Natural killer cell (primary cell): ENCODE data around the gene HORMAD2. TPM values are rescaled to one million over a fixed set of nuclear protein-coding genes. Genes with fewer than 3 reads are reported as not detected.

ENCODE experiments used
- ATAC-seq, 3 donors: fragments of 150-1000 bp in 2 of 3; fragments of 200-7000 bp in 1 of 3; cut with Tn5 transposase; 1 replicate in 1 of 3; 2 replicates in 2 of 3; pipeline ENCODE4 v1.10.0; 2021; ENCODE audit warnings: mild to moderate bottlenecking in 2 of 3, moderate library complexity in 2 of 3
- DNase-seq, 2 donors: peaks; one replicate each; pipeline versions ENCODE4 v3.0.0 to v3.0.0-alpha.2; 2013 to 2021; ENCODE audit warnings: mixed read lengths in 1 of 2
- H3K27ac ChIP-seq: one replicate; pipeline ENCODE4 v1.5.1; 2013; ENCODE audit warnings: mild to moderate bottlenecking, low read length
- H3K27me3 ChIP-seq: one replicate; pipeline ENCODE4 v1.6.1; 2013; ENCODE audit warnings: low read length; ENCODE audit not compliant: control insufficient read depth, insufficient read depth
- H3K36me3 ChIP-seq: one replicate; pipeline ENCODE4 v1.6.1; 2013; ENCODE audit warnings: low read length; ENCODE audit not compliant: control insufficient read depth, insufficient read depth
- H3K4me1 ChIP-seq: one replicate; pipeline ENCODE4 v1.6.1; 2013; ENCODE audit warnings: low read length; ENCODE audit not compliant: control insufficient read depth, insufficient read depth
- H3K4me3 ChIP-seq: one replicate; pipeline ENCODE4 v1.5.1; 2013; ENCODE audit warnings: low read length
- H3K9me3 ChIP-seq: one replicate; pipeline ENCODE4 v1.6.1; 2013; ENCODE audit warnings: low read length; ENCODE audit not compliant: control insufficient read depth, insufficient read depth
- H3K27ac Mint-ChIP-seq, 2 donors: one replicate each; pipeline ENCODE4 v1.8.0; 2022; ENCODE audit warnings: mild to moderate bottlenecking in 2 of 2, mixed read lengths in 2 of 2, moderate library complexity in 1 of 2
- H3K27me3 Mint-ChIP-seq, 2 donors: one replicate each; pipeline ENCODE4 v1.8.0; 2022; ENCODE audit warnings: low read depth in 2 of 2, mixed read lengths in 2 of 2
- H3K36me3 Mint-ChIP-seq: one replicate; pipeline ENCODE4 v1.8.0; 2022; ENCODE audit warnings: mixed read lengths
- H3K4me1 Mint-ChIP-seq, 2 donors: one replicate each; pipeline ENCODE4 v1.8.0; 2022; ENCODE audit warnings: mixed read lengths in 2 of 2
- H3K4me3 Mint-ChIP-seq: one replicate; pipeline ENCODE4 v1.8.0; 2022; ENCODE audit warnings: mild to moderate bottlenecking, moderate library complexity, mixed read lengths
- H3K9me3 Mint-ChIP-seq, 2 donors: one replicate each; pipeline ENCODE4 v1.8.0; 2022; ENCODE audit warnings: mixed read lengths in 2 of 2
- WGBS: methylation state at CpG from one replicate; pipeline ENCODE4 v1.1.7; 2013; ENCODE audit warnings: missing lambda C conversion rate; ENCODE audit not compliant: insufficient coverage; 5-methylcytosine and 5-hydroxymethylcytosine counted together
- intact Hi-C: fragments of 100-400 bp; cut with micrococcal nuclease; formaldehyde crosslinking; loops from one replicate; pipeline ENCODE4 v1.14.2; 2022
- total RNA-seq, 4 donors: library from RNA; stranded (reverse); fragments of 120-200 nt in 1 of 4; gene quantifications; one replicate each; pipeline versions ENCODE4 v1.2.3 to v1.2.4, GENCODE V29; 2013 to 2022
- TF ChIP-seq, protein P1 (sequence below): fragments of 200-600 bp; IDR thresholded peaks from one replicate; pipeline ENCODE4 v1.8.0; 2022; ENCODE audit warnings: antibody characterized with exemption

Gene HORMAD2
- total RNA-seq, 3 donors from 2014 or later (not counting 1 experiment from before 2014, with no cell fraction given) = not detected

DNA sequence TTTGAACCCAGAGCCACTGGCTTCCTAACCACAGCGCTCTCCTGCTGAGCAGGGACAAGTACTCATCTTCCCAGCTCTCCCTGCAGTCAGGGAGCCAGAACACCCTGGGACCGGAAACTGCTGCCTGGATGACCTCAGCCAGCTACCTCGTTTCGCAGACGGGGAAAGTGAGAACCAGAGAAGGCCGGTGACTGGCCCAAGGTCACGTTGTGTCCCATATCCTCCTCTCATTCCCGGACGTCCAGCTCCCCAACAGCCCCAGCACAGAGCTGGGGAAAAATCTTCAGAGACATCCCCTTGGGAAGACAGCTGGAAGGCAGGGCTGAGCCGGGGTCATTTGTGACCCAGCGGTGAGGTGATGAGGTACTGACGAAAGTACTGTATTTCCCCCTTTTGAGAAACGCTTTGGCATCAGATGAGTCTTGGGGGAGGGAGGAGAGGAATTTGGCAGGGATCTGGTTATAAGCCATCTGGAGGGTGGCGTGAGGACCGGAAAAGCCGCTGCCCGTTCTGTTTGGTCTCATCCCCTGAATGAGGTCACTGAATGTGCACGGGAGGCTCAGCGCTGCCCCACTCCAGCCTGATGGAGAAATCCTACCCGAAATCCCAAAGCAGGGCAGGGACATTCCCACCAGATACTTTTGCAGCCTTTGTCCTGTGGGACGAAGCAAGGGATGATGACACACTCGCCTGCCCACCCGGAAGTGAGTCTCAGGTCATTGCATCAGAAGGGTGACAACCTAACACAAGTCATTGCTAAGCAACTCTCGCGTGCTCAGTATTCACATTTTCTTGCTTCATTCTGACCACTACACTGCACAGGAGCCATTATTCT, 125.2 kb downstream of the HORMAD2 start:
- Histone ChIP-seq H3K4me1 (no peaks in the 10 kb centered on the region), H3K4me3 (no peak overlapping the region), H3K27ac (no peak overlapping the region), H3K27me3 (no peaks in the 10 kb centered on the region), H3K9me3 (no peaks in the 10 kb centered on the region), H3K36me3 (no peaks in the 10 kb centered on the region)
- Mint-ChIP-seq H3K27ac (no peak overlapping the region), H3K27me3 (no peaks in the 10 kb centered on the region), H3K36me3 (no peaks in the 10 kb centered on the region), H3K4me1 (no peaks in the 10 kb centered on the region), H3K9me3 (no peaks in the 10 kb centered on the region), H3K4me3 (no peak overlapping the region)
- intact Hi-C loops = no loop called here
- ATAC-seq (no peak), DNase-seq (no peak)
- WGBS = 92% methylated on average over 25 of the region's 25 CpGs
- TF ChIP-seq, protein P1, sequence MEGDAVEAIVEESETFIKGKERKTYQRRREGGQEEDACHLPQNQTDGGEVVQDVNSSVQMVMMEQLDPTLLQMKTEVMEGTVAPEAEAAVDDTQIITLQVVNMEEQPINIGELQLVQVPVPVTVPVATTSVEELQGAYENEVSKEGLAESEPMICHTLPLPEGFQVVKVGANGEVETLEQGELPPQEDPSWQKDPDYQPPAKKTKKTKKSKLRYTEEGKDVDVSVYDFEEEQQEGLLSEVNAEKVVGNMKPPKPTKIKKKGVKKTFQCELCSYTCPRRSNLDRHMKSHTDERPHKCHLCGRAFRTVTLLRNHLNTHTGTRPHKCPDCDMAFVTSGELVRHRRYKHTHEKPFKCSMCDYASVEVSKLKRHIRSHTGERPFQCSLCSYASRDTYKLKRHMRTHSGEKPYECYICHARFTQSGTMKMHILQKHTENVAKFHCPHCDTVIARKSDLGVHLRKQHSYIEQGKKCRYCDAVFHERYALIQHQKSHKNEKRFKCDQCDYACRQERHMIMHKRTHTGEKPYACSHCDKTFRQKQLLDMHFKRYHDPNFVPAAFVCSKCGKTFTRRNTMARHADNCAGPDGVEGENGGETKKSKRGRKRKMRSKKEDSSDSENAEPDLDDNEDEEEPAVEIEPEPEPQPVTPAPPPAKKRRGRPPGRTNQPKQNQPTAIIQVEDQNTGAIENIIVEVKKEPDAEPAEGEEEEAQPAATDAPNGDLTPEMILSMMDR = no peak

DNA sequence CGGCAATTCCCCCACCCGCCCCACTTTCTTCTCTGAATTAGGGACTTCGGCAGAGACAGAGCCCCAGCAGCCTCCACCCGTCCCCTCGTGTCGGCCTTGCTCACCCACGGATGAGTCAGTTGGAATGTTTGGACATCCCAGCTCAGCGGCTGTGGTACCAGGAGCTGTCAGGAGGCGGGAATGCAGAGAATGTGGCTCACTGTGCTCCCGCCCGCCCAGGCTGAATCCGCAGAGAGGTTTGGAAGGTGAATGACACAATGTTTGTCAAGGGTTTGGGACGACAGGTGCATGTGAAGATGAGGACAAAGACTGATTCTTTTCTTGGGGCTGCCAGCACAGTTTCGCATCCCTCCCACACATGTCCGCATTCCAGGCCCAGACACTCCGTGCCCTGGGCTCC, 126.7 kb downstream of the HORMAD2 start:
- no peaks in the 10 kb centered on the region for H3K36me3 ChIP-seq
- TF ChIP-seq, protein P1 = no peak

DNA sequence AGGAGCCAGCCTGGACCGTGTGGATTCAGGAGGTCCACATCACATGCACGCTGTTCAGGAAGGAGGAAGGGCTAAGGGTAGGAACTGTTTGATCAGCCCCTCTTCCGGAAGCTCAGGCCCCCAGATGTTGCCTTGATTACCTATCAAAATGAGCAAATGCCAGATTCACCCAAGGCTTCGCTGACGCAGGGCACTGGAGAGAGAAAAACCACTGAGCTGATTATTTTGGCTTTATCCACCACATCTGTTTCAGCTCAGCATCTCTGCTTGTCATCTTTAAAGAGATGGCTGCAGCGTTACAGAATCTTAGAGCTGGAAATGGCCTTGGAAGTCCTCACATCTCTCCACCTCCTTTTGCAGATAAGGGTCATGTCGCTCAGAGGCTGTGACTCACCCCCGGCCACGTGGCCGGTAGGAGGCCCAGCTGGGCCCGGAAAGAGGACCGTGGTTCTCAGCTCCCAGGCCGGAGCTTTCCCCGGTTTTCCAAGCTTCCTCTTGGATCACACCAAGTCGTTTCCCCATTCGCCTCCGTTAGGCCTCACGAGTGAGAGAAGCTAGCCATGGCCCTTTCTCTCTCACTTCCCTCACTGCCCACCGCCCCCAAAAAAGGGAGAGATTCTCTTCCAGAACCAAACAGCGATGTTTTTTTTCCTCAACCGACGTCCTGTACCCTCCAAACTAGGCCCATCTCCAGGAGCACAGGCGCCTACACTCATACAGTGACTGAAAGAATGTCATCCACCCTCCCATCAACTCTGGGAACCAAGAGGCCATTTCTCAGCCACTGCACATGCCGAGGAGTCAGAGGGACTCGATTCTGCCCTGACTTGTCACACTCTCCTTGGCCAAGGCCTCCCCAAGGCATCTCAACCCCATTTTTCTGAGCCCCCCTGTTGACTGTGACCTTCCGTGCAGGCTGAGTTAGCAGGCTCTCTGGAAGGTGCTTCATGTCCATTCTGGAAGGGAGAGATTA, 128.7 kb downstream of the HORMAD2 start:
- H3K4me3 Mint-ChIP-seq = no peak overlapping the region
- no peaks in the 10 kb centered on the region for H3K27me3 ChIP-seq
- H3K36me3 Mint-ChIP-seq = no peaks in the 10 kb centered on the region
- WGBS = 75% methylated on average over 25 of the region's 26 CpGs
- TF ChIP-seq, protein P1 = no peak
- peak in 1 of 3 donors; percentile 76 for ATAC-seq
- H3K4me3 ChIP-seq = no peak overlapping the region
- no peaks in the 10 kb centered on the region for H3K9me3 ChIP-seq
- intact Hi-C loops = no loop called here
- H3K9me3 Mint-ChIP-seq = no peaks in the 10 kb centered on the region
- no peaks in the 10 kb centered on the region for H3K27me3 Mint-ChIP-seq
- H3K4me1 Mint-ChIP-seq = peaks cover 12 to 14% of the 10 kb centered on the region in 2 donors
- H3K36me3 ChIP-seq = no peaks in the 10 kb centered on the region
- no peak overlapping the region for H3K27ac Mint-ChIP-seq
- H3K4me1 ChIP-seq = peaks cover 19% of the 10 kb centered on the region
- H3K27ac ChIP-seq = no peak overlapping the region
- DNase-seq = no peak

More for the DNA sequence above, 126.7 kb downstream of the HORMAD2 start:
- Mint-ChIP-seq H3K9me3 (no peaks in the 10 kb centered on the region), H3K4me3 (no peak overlapping the region), H3K27me3 (no peaks in the 10 kb centered on the region), H3K4me1 (no peaks in the 10 kb centered on the region), H3K36me3 (no peaks in the 10 kb centered on the region), H3K27ac (no peak overlapping the region)
- ATAC-seq (no peak), DNase-seq (no peak)
- Histone ChIP-seq H3K27me3 (no peaks in the 10 kb centered on the region), H3K4me3 (no peak overlapping the region), H3K9me3 (no peaks in the 10 kb centered on the region), H3K27ac (no peak overlapping the region), H3K4me1 (peaks cover 2% of the 10 kb centered on the region)
- intact Hi-C loops = no loop called here
- 85% methylated on average over 16 of the region's 16 CpGs for WGBS
